GM21737 (cell line): ENCODE results near the gene GCK.

Experiments used
- ATAC-seq: cut with Tn5 transposase; IDR thresholded peaks from one replicate; pipeline ENCODE4 v1.9.1; 2021; ENCODE audit warnings: mild to moderate bottlenecking, moderate library complexity; ENCODE audit not compliant: unreplicated experiment

GCK gene

GRCh38 chr7:44158096-44158872, 31.0 kb downstream of the GCK start:
- ATAC-seq = no peak

- ATAC-seq = no peak
Measured at GRCh38 chr7:44157116-44158080, 31.8 kb downstream of the GCK start.

GRCh38 chr7:44156453-44157010, 32.7 kb downstream of the GCK start:
- no peak for ATAC-seq

GRCh38 chr7:44155191-44156185, 33.8 kb downstream of the GCK start:
- ATAC-seq = no peak

- no peak for ATAC-seq
Measured at GRCh38 chr7:44154703-44155102, 34.5 kb downstream of the GCK start.

GRCh38 chr7:44153948-44154335, 35.3 kb downstream of the GCK start:
- ATAC-seq = no peak

- no peak for ATAC-seq
Measured at GRCh38 chr7:44152971-44153947, 36.0 kb downstream of the GCK start.

- no peak for ATAC-seq
Measured at GRCh38 chr7:44151956-44152355, 37.3 kb downstream of the GCK start.

- no peak for ATAC-seq
Measured at GRCh38 chr7:44150966-44151941, 38.0 kb downstream of the GCK start.

GRCh38 chr7:44150466-44150832, 38.8 kb downstream of the GCK start:
- ATAC-seq = no peak

- no peak for ATAC-seq
Measured at GRCh38 chr7:44149571-44150465, 39.4 kb downstream of the GCK start.

GRCh38 chr7:44148961-44149536, 40.2 kb downstream of the GCK start:
- no peak for ATAC-seq

- no peak for ATAC-seq
Measured at GRCh38 chr7:44148166-44148565, 41.1 kb downstream of the GCK start.

- ATAC-seq = no peak
Measured at GRCh38 chr7:44147026-44147991, 41.9 kb downstream of the GCK start.
